Esophagus muscularis mucosa (tissue), 3 donors: ENCODE measurements around the gene HES1.

Experiments
- POLR2A ChIP-seq: fragments of 450-650 bp; IDR thresholded peaks from one replicate; pipeline ENCODE4 v1.6.1; 2017; ENCODE audit warnings: antibody characterized with exemption, moderate library complexity, mild to moderate bottlenecking, low read depth
- POLR2AphosphoS5 ChIP-seq, 2 donors: sonication (generic); formaldehyde crosslinking; IDR thresholded peaks; one replicate each; pipeline ENCODE4 v1.6.1; 2017; ENCODE audit warnings: antibody characterized with exemption in 2 of 2
- TF ChIP-seq, protein P1 (sequence below), 3 experiments: fragments of 200-600 bp in 2 of 3; fragments of 450-650 bp in 1 of 3; sonication (generic) in 2 of 3; IDR thresholded peaks; one replicate each; pipeline ENCODE4 v1.5.1; 2017 to 2019; ENCODE audit warnings: antibody characterized with exemption in 3 of 3, mild to moderate bottlenecking in 2 of 3, moderate library complexity in 1 of 3

DNA sequence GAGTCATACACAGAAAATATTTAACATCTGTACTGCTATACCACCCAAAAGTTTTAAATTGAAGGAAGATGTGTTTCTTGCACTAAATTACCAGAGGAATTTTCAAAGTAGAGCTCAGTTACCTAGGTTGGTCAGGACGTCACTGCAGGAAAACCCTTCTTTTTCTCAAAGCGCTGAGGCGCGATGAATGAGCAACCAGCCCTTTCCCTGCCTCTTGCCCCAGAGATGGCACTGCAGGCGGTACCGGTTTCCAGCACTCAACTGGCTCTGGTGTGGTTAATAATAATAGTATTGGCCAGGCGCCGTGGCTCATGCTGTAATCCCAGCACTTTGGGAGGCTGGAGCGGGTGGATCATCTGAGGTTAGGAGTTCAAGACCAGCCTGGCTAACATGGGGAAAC is 49.3 kb downstream of the HES1 start:
- TF ChIP-seq, protein P1, sequence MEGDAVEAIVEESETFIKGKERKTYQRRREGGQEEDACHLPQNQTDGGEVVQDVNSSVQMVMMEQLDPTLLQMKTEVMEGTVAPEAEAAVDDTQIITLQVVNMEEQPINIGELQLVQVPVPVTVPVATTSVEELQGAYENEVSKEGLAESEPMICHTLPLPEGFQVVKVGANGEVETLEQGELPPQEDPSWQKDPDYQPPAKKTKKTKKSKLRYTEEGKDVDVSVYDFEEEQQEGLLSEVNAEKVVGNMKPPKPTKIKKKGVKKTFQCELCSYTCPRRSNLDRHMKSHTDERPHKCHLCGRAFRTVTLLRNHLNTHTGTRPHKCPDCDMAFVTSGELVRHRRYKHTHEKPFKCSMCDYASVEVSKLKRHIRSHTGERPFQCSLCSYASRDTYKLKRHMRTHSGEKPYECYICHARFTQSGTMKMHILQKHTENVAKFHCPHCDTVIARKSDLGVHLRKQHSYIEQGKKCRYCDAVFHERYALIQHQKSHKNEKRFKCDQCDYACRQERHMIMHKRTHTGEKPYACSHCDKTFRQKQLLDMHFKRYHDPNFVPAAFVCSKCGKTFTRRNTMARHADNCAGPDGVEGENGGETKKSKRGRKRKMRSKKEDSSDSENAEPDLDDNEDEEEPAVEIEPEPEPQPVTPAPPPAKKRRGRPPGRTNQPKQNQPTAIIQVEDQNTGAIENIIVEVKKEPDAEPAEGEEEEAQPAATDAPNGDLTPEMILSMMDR (IDR thresholded peaks at IDR 0.05): no peak
- TF ChIP-seq POLR2AphosphoS5 (IDR thresholded peaks at IDR 0.05): no peak
- TF ChIP-seq POLR2A: no peak
